ENCODE results near the gene KLHL24. TPM values are rescaled to one million over a fixed set of nuclear protein-coding genes. Genes with fewer than 3 reads are reported as not detected.
A peak's percentile ranks its signal among the peaks of the same experiment; 100 is the strongest.
"Not testable (repeated sequence)": the region's sequence is repeated elsewhere in the genome, so short reads cannot be mapped to it uniquely, and the experiment has no call there.

KLHL24 gene
- total RNA-seq, 1 donor from 2014 or later, result 178 TPM

DNA sequence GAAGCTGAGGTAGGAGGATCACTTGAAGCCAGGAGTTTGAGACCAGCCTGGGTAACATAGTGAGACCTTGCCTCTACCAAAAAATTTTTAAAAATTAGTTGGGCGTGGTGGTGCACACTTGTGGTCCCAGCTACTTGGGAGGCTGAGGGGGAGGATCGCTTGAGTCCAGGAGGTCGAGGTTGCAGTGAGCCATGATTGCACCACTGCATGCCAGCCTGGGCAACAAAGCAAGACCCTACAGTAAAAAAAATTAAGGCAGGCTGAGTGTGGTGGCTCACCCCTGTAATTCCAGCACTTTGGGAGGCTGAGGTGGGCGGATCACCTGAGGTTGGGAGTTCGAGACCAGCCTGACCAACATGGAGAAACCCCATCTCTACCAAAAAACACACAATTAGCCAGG, 54.2 kb downstream of the KLHL24 start:
- not testable (repeated sequence) for H3K27me3 ChIP-seq (ENCODE audit: control insufficient read depth in 3 of 3, insufficient read depth in 3 of 3, low read length in 3 of 3); H3K4me3 ChIP-seq (ENCODE audit: low read length in 3 of 3)

GRCh38 chr3:183690402-183690995, 55.1 kb downstream of the KLHL24 start:
- Histone ChIP-seq H3K9ac (ENCODE audit: low read depth in 1 of 3, low read length in 3 of 3) (no peak overlapping the region), H3K36me3 (ENCODE audit: control insufficient read depth in 3 of 3, insufficient read depth in 3 of 3, low read length in 3 of 3) (no peaks in the 10 kb centered on the region), H3K9me3 (ENCODE audit: control insufficient read depth in 3 of 3, low read length in 3 of 3) (no peaks in the 10 kb centered on the region), H3K4me3 (ENCODE audit: low read length in 3 of 3) (no peak overlapping the region), H3K4me1 (ENCODE audit: control insufficient read depth in 3 of 3, insufficient read depth in 3 of 3, low read length in 3 of 3) (peaks cover 0 to under 1% (median 0%) of the 10 kb centered on the region in 3 donors), H3K27me3 (ENCODE audit: control insufficient read depth in 3 of 3, insufficient read depth in 3 of 3, low read length in 3 of 3) (no peaks in the 10 kb centered on the region), H3K27ac (ENCODE audit: low read depth, low read length) (no peak overlapping the region)

More for the DNA sequence above, 54.2 kb downstream of the KLHL24 start:
- H3K9me3 ChIP-seq (ENCODE audit: control insufficient read depth in 3 of 3, low read length in 3 of 3); H3K27ac ChIP-seq (ENCODE audit: low read depth, low read length); H3K4me1 ChIP-seq (ENCODE audit: control insufficient read depth in 3 of 3, insufficient read depth in 3 of 3, low read length in 3 of 3); H3K9ac ChIP-seq (ENCODE audit: low read depth in 1 of 3, low read length in 3 of 3); H3K36me3 ChIP-seq (ENCODE audit: control insufficient read depth in 3 of 3, insufficient read depth in 3 of 3, low read length in 3 of 3): not testable (repeated sequence)

DNA sequence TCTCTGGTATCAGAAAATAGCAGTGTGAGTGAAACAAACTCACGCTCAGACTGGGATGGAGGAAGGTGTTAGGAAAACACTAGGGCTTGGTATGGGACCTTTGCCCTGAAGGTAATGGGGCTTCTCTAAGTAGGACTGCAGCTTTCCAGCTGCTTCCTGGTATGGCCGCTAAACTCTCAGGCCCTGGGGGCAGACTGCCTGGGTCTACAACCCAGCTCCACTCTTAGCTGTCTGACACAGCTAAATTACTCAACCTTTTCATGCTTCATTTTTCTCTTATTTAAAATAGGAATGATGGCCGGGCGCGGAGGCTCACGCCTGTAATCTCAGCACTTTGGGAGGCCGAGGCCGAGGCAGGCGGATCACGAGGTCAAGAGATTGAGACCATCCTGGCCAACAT, 57.0 kb downstream of the KLHL24 start:
- Histone ChIP-seq H3K9ac (ENCODE audit: low read depth in 1 of 3, low read length in 3 of 3) (no peak overlapping the region), H3K4me3 (ENCODE audit: low read length in 3 of 3) (no peak overlapping the region), H3K36me3 (ENCODE audit: control insufficient read depth in 3 of 3, insufficient read depth in 3 of 3, low read length in 3 of 3) (no peaks in the 10 kb centered on the region), H3K9me3 (ENCODE audit: control insufficient read depth in 3 of 3, low read length in 3 of 3) (no peaks in the 10 kb centered on the region), H3K27ac (ENCODE audit: low read depth, low read length) (no peak overlapping the region), H3K27me3 (ENCODE audit: control insufficient read depth in 3 of 3, insufficient read depth in 3 of 3, low read length in 3 of 3) (no peaks in the 10 kb centered on the region), H3K4me1 (ENCODE audit: control insufficient read depth in 3 of 3, insufficient read depth in 3 of 3, low read length in 3 of 3) (peaks cover 2 to 5% (median 2%) of the 10 kb centered on the region in 3 donors)

- Histone ChIP-seq H3K9me3 (ENCODE audit: control insufficient read depth in 3 of 3, low read length in 3 of 3) (no peaks in the 10 kb centered on the region), H3K27ac (ENCODE audit: low read depth, low read length) (no peak overlapping the region), H3K4me1 (ENCODE audit: control insufficient read depth in 3 of 3, insufficient read depth in 3 of 3, low read length in 3 of 3) (peaks cover 5 to 13% (median 8%) of the 10 kb centered on the region in 3 donors), H3K4me3 (ENCODE audit: low read length in 3 of 3) (no peak overlapping the region), H3K36me3 (ENCODE audit: control insufficient read depth in 3 of 3, insufficient read depth in 3 of 3, low read length in 3 of 3) (no peaks in the 10 kb centered on the region), H3K27me3 (ENCODE audit: control insufficient read depth in 3 of 3, insufficient read depth in 3 of 3, low read length in 3 of 3) (no peaks in the 10 kb centered on the region), H3K9ac (ENCODE audit: low read depth in 1 of 3, low read length in 3 of 3) (no peak overlapping the region)
Measured at GRCh38 chr3:183695569-183696364, 60.3 kb downstream of the KLHL24 start.

DNA sequence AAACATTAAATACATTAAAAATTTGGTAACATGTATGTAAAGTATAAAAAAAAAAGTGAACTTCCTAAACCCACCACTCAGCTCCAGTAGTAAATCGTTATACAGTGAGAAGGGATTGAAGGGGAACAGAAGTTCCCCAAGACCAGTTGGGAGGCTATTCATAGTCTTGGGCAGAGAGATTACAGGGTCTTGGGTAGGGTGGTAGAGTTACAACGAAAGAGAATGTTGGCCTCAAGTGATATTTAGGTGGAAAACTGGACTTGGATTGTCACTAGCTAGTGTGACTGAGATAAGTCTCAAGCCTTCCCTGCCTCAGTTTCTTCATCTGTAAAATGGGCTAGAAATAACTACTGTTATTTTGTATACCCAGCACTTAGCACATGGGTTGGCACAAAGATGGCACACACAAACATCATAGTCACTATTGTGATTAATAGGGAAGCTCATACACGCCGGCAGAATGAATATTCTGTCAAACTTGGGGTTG, 61.7 kb downstream of the KLHL24 start:
- peaks cover 0 to 2% (median 0%) of the 10 kb centered on the region in 3 donors for H3K36me3 ChIP-seq (ENCODE audit: control insufficient read depth in 3 of 3, insufficient read depth in 3 of 3, low read length in 3 of 3)
- H3K27me3 ChIP-seq (ENCODE audit: control insufficient read depth in 3 of 3, insufficient read depth in 3 of 3, low read length in 3 of 3), result no peaks in the 10 kb centered on the region
- peak overlapping the region in 2 of 3 donors; percentile 56 to 91 for H3K9ac ChIP-seq (ENCODE audit: low read depth in 1 of 3, low read length in 3 of 3)
- peaks cover 5 to 15% (median 13%) of the 10 kb centered on the region in 3 donors for H3K4me1 ChIP-seq (ENCODE audit: control insufficient read depth in 3 of 3, insufficient read depth in 3 of 3, low read length in 3 of 3)
- peak overlapping the region; percentile 84 to 90 (median 89) for H3K4me3 ChIP-seq (ENCODE audit: low read length in 3 of 3)
- no peaks in the 10 kb centered on the region for H3K9me3 ChIP-seq (ENCODE audit: control insufficient read depth in 3 of 3, low read length in 3 of 3)
- H3K27ac ChIP-seq (ENCODE audit: low read depth, low read length), result no peak overlapping the region

DNA sequence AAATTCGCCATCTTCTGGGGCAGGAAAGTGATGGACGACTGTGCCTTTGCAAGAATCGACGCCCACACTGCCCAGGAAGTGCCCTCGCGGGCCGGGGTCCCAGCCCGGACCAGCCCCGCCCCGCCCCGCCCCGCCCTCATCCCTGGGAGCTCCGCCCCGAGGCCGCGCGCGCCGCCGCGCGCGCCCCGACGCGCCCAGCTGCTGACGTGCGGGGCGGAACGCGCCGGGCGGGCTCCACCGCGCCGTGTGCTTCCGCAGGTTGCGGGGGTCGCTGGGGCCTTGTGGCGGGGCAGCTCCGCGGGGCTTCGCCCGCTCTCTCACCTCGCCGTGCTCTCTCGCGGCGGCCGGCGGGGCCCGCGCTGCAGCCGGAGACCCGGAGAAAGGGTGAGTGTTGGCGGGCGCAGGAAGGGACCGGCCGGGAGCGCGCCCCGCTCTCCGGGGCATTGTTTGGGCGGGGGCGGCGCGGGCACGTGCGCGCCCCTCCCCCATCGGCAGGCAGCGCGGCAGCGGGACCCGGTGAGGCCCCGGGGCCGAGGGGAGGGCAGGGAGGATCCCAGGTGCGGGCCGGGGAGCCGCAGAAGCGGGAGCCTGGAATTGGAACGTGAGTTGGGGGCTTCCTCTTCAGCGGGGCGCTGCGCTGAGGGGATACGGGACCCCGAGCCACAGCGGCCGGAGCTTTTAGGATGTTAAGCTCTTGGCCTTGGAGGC, 62.3 kb downstream of the KLHL24 start, which contains the start of gene YEATS2:
YEATS2 (plus strand) TSS at position 188 of the 708 bp plus-strand sequence. CDS start 17,366 bp downstream, outside the sequence.
- Histone ChIP-seq H3K4me1 (ENCODE audit: control insufficient read depth in 3 of 3, insufficient read depth in 3 of 3, low read length in 3 of 3) (peaks cover 5 to 15% (median 13%) of the 10 kb centered on the region in 3 donors), H3K9ac (ENCODE audit: low read depth in 1 of 3, low read length in 3 of 3) (peak within 1 kb of the TSS; percentile 83 to 91 (median 86)), H3K27ac (ENCODE audit: low read depth, low read length) (peak within 1 kb of the TSS; percentile 81), H3K27me3 (ENCODE audit: control insufficient read depth in 3 of 3, insufficient read depth in 3 of 3, low read length in 3 of 3) (no peaks in the 10 kb centered on the region), H3K4me3 (ENCODE audit: low read length in 3 of 3) (peak within 1 kb of the TSS; percentile 84 to 90 (median 89)), H3K9me3 (ENCODE audit: control insufficient read depth in 3 of 3, low read length in 3 of 3) (no peaks in the 10 kb centered on the region), H3K36me3 (ENCODE audit: control insufficient read depth in 3 of 3, insufficient read depth in 3 of 3, low read length in 3 of 3) (peaks cover 0 to 2% (median 0%) of the 10 kb centered on the region in 3 donors)

- H3K27me3 ChIP-seq (ENCODE audit: control insufficient read depth in 3 of 3, insufficient read depth in 3 of 3, low read length in 3 of 3), result no peaks in the 10 kb centered on the region
- H3K9me3 ChIP-seq (ENCODE audit: control insufficient read depth in 3 of 3, low read length in 3 of 3), result no peaks in the 10 kb centered on the region
- peak overlapping the region; percentile 84 to 90 (median 89) for H3K4me3 ChIP-seq (ENCODE audit: low read length in 3 of 3)
- H3K36me3 ChIP-seq (ENCODE audit: control insufficient read depth in 3 of 3, insufficient read depth in 3 of 3, low read length in 3 of 3), result peaks cover 0 to 2% (median 0%) of the 10 kb centered on the region in 3 donors
- H3K9ac ChIP-seq (ENCODE audit: low read depth in 1 of 3, low read length in 3 of 3), result peak overlapping the region; percentile 83 to 91 (median 86)
- H3K27ac ChIP-seq (ENCODE audit: low read depth, low read length), result peak overlapping the region; percentile 81
- peaks cover 5 to 15% (median 13%) of the 10 kb centered on the region in 3 donors for H3K4me1 ChIP-seq (ENCODE audit: control insufficient read depth in 3 of 3, insufficient read depth in 3 of 3, low read length in 3 of 3)
Measured at GRCh38 chr3:183698318-183698751, 62.9 kb downstream of the KLHL24 start.

DNA sequence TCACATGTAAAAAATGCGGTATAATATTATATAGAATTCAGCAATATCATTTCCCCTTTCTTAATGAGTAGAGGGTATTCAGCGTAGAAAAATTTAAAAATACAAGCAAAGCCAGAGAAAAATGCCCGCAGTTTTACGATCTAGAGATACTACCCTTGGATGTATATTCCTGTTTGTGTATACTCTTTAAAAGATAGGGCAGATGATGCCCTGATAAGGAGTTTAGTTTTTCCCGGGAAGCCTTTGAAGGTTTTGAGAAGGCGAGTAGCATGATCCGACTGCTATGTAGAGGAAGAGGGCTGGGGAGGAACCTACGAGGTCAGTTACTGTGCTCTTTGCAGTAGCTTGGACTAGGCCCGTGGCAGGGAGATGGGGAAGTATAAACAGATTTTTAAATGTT, 63.3 kb downstream of the KLHL24 start:
- Histone ChIP-seq H3K36me3 (ENCODE audit: control insufficient read depth in 3 of 3, insufficient read depth in 3 of 3, low read length in 3 of 3) (peaks cover 0 to 2% (median 0%) of the 10 kb centered on the region in 3 donors), H3K9ac (ENCODE audit: low read depth in 1 of 3, low read length in 3 of 3) (peak overlapping the region; percentile 83 to 91 (median 86)), H3K4me1 (ENCODE audit: control insufficient read depth in 3 of 3, insufficient read depth in 3 of 3, low read length in 3 of 3) (peaks cover 5 to 15% (median 13%) of the 10 kb centered on the region in 3 donors), H3K27me3 (ENCODE audit: control insufficient read depth in 3 of 3, insufficient read depth in 3 of 3, low read length in 3 of 3) (no peaks in the 10 kb centered on the region), H3K4me3 (ENCODE audit: low read length in 3 of 3) (peak overlapping the region; percentile 84 to 90 (median 89)), H3K27ac (ENCODE audit: low read depth, low read length) (peak overlapping the region; percentile 81), H3K9me3 (ENCODE audit: control insufficient read depth in 3 of 3, low read length in 3 of 3) (no peaks in the 10 kb centered on the region)

GRCh38 chr3:183699238-183699947, 64.0 kb downstream of the KLHL24 start:
- Histone ChIP-seq H3K4me1 (ENCODE audit: control insufficient read depth in 3 of 3, insufficient read depth in 3 of 3, low read length in 3 of 3) (peaks cover 5 to 15% (median 13%) of the 10 kb centered on the region in 3 donors), H3K9ac (ENCODE audit: low read depth in 1 of 3, low read length in 3 of 3) (peak overlapping the region in 1 of 3 donors; percentile 19), H3K27me3 (ENCODE audit: control insufficient read depth in 3 of 3, insufficient read depth in 3 of 3, low read length in 3 of 3) (no peaks in the 10 kb centered on the region), H3K4me3 (ENCODE audit: low read length in 3 of 3) (peak overlapping the region; percentile 84 to 90 (median 89)), H3K9me3 (ENCODE audit: control insufficient read depth in 3 of 3, low read length in 3 of 3) (no peaks in the 10 kb centered on the region), H3K36me3 (ENCODE audit: control insufficient read depth in 3 of 3, insufficient read depth in 3 of 3, low read length in 3 of 3) (peaks cover 0 to 2% (median 0%) of the 10 kb centered on the region in 3 donors), H3K27ac (ENCODE audit: low read depth, low read length) (peak overlapping the region; percentile 81)

Measured in skeletal muscle tissue (tissue), 4 donors.